Activated gamma-delta T cell treated with anti-CD3 and anti-CD28 coated beads, Interleukin-2, amount 50 U/mL, for 16 hours (primary cell): Measurements from ENCODE around the gene MLPH.

Experiments
- DNase-seq: peaks from one replicate; pipeline ENCODE4 v3.0.0-alpha.2; 2020; ENCODE audit warnings: low read depth

The MLPH gene

DNA sequence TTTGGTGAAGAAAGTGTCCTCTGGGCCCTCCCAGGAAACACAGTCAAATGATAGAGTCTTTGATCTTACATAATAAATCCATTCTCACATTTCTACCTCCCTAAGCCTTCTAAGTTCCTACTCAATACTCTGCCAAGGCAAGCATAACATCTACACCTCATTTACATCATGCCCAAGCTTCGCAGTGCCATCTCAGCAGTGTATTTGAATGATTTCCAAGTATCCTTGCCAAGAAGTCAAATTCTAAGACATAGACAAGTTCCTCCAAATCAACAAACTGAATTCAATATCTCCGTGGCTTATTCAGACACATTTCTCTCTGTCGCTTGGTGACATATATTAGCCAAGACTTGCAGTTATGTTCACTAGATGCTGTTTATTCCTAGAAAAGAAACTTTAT is 8.1 kb upstream of the MLPH start:
- DNase-seq: no peak

DNA sequence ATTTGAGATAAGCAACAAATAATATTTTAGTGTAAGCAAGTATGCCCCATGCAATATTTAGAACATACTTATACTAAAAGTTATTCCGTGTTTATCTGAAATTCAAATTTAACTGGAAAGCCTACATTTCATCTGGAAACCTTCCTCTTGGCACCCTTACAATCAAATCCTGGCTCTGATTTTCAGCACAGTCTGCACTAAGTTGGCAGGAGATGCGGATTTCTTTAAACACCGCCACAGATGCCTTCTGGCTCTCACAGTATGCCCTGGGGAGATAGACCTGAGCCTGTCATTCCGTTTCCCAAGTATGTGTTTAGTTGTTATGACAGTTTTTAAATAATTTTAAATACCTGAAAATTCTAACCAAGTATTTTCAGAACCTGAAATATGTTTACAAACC is 7.3 kb upstream of the MLPH start:
- no peak for DNase-seq

DNA sequence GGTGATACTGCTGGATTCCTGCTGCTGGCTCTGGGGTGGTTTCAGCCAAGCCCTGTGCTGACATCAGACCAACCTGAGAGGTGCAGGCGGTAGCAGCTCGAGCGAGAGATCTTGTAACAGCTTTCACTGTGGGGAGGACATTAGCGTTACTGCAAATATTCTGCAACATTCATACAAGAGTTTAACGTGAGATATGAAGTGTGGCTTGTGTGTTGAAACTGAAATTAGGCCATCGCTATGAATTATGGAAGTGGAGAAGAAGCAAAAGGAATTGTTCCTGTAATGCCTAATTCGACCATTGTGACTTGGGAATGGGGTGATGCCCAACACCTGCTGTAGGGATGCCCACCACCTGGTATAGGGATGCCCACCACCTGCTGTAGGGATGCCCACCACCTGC is 6.5 kb upstream of the MLPH start:
- no peak for DNase-seq

DNA sequence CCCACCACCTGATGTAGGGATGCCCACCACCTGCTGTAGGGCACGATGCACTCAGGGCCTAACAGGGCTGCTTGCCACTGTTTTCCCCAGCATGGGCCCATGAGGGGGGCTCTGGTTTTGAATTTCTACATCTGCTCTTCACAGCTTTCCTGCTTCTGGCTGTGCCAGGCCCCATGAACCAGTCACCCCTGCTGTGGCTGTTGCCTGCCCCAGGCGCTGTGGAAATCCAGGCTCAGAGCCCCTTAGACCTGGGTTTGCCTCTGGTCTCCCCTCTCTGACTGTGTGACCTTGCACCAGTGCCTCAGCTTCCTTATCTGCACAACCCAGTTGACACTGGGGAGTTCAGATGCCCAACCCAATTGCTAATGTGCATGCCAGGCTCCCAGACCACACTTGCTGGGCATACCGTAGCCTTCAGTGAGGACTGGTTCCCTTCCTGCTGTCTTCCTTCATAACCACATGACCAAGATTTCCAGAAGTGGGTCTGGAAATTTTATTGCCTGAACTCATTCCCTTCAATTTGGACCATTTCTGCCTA is 6.0 kb upstream of the MLPH start:
- no peak for DNase-seq

DNA sequence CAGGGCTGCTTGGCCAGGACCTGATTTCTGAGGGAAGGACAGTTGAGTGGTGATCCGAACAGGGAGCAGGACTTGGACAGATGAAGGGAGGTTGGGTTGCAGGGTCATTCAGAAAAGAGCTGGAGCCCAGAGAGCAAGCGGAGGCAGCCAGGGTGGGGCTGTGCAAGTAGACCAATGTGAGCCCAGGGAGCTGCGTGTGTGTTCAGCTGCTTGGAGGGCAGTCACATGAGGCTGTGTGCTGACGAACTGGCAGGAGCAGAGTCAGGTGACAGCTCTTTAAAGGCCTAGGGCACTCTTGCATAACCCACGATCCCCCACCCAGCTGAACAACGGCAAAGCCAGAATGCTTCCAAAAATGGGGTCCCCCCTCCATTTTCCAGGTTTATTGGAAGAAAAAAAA is 4.6 kb upstream of the MLPH start:
- no peak for DNase-seq

DNA sequence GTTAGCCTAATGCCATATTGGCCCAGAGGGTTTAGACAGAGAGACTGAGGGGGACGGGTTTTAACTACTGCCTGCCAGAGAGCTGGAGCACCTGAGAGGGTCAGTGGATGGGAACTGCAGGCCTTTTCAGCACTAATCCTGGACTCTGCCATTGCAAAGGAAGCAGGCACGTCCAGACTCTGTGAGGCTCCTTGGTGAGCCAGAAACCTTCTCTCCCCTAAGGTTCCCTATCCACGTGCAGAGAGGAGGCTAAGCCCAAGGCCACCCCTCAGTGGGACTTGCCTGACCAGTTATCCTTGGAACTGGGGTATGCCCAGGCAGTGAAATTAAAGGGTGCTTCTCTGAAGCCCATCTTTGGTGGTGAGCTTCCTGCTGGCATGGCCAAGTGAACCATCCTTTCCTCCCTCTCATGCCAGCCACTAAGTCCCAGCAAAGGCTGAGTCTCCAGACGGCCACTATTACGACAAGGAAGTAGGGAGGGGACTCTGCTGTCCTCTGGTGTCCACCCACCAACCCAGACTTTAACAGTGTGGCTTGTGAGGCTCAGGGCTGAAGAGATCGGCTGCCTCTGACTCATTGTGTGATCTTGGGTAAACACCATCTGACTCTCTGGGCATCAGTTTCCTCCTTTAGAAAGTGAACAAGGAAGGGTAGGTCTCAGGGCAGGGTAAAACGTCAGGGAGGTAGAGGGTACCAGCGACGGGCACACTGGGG is 3.9 kb upstream of the MLPH start:
- DNase-seq: no peak

DNA sequence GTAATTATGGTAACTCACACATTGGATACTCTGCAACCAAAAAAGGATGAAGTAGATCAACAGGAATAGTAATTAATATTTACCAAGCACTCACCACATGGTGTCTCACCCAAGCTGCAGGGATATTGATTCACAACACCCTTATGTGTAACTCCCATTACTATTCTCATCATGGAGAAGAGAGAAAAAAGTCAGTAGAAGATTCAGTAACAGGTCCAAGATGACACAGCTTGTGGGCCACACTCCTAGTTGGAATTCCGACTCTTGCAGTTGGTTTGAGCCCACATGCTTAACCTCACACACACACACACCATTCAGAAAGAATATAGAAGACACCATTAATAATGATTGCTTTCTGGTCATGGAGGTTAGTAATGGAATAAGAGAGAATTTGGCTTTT is 1.7 kb upstream of the MLPH start:
- DNase-seq: no peak

DNA sequence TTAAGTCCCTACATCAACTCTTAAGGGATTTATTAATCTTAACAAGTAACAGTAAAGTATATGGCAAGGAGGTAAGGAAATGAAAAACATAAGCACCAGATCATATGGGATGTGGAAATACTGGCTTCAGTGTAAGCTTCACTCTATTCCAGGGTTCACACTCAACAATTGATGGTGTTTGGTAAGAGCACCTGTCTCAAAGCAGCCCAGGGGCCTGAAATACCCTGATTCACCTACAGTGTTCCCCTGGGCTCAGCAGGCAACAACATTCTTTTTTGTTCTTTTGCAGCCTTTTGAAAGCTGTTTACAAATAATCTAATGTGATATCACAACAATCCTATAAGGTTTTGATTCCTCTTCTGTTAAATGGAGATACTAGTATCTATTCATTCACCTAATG is 1.2 kb upstream of the MLPH start:
- no peak for DNase-seq

DNA sequence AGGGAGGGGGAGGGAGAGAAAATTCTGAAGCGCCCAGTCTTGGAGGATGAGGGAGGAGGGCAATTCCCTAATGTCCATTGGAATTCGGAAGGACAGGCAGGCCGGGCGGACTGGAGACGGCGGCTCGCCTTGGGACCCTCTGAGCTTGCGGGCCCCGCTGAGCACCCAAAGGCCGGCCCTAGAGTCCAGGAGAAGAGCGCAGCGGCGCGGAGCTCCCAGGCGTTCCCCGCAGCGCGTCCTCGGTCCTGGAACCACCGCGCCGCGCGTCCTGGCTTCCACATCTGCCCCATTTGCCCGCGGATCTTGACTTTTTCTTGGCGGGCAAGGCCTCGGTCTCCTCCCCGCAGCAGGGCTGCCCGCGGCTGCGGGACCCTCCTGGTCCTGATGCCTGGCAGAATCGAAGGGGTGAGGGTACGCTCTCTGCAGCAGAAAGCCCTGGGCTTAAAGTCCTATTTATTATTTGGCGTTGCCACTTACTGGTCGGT is 675 bp upstream of the MLPH start:
- no peak for DNase-seq

DNA sequence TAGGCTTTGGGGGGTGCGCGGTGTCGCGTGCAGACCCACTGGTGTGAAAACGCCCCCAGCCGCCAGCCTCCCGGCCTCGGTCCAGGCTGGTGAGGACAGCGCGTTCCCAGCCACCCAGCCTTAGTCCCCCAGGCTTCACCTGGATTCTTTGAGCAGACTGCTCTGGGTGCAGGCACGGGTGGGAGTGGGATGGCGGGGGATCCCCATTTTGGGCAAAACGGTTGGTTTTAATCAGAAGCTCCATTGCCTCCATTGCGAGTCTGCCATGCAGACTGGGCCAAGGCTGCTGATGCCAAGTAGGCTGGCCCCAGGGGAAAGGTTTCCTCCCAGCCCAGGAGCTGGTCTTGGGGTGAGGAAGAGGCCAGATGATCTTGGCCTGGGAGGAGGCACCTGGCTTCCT is 445 bp downstream of the MLPH start:
- no peak for DNase-seq

DNA sequence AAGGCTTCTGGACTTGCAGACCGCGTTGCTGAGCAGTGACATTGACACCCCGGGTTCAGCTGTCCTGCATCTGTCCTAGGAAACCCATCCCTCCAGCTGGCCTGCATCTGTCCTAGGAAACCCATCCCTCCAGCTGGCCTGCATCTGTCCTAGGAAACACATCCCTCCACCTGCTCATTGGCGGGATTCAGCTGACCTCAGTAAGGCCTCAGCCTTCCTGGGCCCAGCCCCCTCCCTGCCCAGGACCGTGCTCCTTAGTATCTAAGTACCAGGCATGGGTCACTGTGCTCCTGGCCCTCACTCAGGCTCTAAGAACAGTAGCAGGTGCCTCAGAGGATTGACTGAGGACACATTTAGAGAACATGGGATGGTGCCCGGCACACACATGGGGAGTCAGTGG is 1.2 kb downstream of the MLPH start:
- no peak for DNase-seq

DNA sequence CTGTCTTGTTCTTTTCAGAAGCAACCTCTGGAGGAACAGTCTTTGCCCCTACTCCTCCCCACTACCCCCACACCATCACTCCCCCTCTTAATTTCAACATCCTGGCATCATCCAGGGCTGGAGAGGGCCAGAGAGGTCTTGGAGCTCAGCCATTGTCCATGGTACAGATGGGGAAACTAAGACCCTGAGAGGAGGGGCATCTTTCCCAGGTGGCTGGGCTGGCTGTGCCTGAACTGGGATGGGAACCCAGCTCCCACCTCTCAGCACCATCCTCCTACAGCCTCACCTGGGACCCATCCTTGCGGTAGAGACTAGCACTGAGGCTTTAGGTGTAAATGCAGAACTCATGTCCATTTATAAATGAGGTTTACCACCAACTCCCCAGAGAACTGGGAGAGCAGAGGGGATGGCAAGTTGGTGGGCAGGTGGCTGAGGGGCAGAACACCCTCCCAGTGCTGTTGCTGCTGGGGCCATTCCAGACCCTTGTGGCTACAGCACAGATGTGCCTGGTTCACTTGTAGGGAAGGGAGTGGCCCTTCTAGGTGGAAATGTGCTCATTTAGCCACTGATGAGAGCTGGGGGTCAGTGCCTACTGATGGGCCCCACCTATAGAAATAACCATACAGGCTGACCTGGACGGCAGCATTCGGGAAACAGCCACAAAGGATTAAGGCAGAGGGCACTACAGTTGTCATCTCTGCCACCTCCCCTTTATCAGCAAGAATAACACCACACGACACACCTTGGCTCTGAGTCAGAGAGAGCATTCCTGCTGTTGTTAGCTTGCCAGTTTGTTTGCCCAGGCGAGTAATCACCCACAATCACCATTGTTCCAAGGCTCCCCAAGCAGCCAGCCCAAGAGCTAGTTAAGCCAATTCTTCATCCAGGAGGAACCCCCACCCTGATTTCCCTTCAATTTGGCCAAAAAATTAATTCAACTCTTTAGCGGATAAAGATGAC is 2.1 kb downstream of the MLPH start:
- no peak for DNase-seq

DNA sequence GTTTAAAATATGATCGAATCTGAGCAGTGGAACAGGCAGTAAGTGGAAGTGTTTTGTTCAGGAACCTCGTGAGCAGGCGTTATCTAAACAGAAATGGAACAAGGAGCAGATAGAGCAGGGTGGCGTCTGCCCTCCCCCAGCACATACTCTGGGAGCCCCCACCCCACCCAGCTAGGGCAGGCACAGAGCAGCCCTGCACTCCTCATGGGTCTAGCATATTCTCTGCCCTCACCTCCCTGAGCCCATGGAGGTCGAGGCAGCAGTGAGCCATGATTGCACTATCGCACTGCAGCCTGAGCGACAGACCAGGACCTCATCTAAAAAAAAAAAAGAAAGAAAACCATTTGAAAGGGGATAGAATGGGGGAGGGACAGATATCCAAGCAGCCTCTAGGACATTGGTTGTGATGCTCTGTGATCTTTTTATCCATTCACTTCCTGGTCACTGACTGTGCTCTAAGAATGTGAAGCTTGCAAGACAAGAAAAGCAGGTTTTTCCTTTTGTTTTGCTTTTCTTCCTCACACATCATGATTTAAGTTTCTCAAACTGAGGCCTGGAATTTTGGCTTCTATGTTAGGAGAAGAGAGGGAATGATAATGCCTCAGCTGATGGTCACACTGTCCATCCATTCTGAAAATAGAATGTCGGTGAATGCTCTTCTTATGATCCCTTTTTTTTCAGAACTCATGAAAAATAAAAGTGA is 3.1 kb downstream of the MLPH start:
- no peak for DNase-seq

DNA sequence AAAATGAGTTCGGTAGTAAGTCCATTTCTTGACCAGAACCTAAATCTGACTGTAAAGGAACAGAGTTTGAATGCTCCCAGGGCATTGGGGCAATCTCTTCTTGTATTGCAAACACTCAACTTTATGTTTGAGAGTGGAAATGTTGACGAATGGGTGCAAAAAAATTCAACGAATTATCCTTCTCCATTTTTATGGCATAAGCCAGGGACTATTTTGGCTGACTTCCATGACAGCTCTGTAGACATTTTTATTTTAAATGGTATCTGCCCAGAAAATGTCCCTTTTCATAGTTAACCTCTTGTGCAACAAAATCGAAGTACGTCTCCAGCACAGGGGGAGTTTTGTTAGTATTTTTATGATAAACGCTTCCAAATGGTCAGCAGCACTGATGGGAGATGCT is 3.7 kb downstream of the MLPH start:
- DNase-seq: no peak

DNA sequence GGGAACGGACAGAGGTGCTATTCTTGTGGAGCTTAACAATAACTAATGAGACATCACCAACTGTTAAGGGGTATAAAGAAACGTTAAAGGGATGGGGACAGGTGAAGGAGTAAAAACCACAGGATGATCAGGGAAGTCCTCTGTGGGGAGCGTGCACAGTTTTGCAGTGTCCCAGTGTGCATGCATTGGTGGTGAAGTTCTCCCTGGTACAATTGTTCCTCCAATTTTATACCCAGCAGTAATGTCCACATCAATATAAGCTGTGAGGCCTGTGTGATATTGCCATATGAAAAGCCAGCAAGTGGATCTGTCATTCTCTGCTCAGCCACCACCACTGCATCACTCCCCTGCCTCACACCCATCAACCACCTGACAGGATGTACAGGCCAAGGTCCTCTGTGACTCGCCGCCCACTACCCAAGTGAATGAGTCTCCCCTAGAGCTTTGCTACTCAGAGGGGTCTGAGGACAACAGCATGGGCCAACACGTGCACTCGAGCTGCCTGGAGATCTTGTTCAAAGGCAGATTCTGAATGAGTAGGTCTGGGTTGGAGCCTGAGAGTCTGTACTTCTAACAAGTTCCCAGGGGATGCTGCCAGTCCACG is 4.6 kb downstream of the MLPH start:
- no peak for DNase-seq

DNA sequence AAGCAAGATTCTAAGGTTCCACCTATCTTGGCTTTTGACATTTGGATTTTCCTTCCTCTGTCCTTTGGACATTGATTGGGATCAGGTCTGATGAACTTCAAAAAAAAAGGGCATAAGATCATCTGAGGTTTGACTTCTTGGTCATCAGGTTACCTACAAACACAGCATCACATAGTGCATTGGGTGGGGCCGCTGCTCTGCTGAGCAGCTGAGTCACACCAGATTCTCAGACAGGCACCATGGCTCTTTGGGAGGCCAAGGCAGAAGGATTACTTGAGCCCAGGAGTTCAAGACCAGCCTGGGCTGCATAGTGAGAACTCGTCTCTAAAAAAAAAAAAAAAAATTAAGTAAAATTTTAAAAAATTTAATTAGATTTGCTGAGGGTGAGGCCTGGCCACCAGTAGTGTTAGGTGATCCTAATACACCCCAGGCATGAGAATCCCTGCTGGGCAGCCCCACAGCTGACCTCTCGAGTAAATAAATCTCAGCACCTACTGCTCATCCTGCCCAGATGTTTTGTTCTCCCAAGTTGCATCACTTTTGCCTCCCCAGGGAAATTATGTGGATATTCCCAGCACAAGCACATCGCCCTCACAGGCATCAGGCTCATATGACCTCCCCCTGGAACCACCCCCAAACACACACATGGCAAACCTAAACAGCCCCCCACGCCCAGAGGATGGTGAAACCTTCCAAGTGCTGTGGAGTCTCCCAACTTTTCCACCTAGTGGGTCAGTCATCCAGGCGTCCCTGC is 5.3 kb downstream of the MLPH start:
- DNase-seq: no peak

DNA sequence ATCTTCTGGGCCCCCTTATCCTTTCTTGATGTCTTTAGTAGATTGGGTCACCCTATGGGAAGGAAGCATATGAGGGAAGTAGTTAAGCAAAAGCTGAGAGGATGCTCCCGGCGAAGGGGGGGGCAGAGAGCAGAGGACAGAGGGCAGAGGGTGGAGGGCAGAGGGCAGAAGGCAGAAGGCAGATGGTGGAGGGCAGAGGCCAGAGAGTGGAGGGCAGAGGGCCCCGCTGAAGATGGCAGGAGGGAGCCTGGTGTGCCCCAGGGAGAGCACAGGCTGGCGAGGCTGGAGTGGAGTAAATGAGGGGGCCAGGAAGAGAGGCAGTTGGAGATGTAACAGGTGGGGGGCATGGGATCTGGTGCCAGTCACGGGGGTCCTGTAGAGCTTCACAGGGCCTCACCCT is 7.0 kb downstream of the MLPH start:
- no peak for DNase-seq

DNA sequence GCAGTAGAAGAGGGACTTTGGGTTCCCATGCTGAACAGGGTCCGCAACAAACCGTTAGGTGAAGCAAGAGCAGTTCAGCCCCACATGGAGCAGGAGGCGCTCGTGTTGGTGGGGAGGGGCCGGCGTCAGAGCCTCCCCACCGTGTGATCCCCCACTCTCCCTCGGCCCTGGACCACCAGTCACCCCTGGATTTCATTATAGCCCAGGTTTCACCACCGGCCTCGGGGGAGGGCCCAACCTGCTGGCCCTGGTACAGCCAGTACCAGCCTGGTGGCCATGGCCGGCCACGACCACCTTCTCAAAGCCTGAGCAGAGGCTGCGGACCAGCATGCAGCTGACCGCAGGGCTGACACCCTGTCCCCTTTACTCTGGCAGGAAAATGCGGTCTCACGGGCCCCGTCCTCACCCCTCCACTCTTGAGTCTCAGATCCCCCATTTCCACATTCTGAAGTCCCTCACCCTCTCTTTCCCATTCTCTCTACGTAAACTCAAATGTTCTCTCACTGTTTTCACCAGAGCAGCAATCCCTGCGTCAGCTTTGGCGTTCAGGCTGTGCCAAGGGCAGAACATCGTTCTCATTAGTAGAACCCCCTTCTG is 8.6 kb downstream of the MLPH start:
- DNase-seq: no peak

DNA sequence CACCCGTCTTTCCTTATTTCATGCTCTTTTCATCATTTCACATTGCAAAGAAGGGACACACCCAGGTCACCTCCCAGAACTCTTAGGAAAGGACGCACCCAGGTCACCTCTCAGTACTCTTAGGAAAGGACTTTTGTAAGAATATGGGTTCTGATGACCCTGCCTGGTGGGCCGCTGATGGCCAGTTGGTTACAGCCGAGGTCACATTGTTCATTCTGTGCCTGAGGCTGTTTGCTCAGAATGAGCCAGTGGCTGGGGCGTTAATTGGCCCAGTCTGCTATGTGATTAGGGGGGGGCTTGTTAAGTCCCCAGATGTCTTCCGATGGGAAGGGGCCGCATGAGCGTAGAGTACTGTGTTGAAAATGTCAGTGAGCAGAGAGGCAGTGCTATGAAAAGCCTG is 9.4 kb downstream of the MLPH start:
- no peak for DNase-seq

DNA sequence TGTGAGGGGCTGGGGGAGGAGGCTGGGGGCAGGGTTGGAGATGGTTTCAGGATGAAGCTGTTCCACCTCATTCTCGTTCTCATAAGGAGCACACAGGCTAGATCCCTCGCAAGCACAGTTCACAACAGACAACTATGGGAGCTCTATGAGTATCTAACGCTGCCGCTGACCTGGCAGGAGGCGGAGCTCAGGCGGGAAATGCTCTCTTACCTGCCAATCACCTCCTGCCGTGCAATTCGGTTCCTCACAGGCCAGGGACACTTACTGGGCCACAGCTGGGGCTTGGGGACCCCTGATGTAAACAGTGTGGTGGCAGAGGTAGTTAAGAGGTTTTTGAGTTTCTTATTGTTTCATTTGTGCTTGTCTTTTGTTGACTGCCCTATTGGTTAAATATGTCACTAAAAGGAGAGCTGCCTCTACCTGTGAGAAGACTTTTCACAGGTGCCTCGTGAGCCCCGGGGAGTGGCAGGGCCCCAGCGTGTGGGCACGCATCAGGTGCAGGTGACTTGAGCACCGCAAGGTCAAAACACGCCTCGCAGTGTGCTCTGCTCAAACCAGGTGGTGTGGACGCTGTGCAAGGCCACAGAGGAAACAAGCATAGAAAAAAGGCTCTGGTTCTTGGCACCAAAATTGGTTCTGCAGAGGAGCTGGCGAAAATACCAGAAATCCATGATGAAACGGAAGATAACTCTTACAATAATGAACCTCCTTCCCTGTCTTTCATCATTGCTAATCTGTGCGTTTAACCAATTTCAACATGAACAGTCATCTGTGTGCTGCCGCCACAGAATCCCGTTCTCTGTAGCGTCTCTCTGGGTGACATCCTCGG is 10.2 kb downstream of the MLPH start:
- no peak for DNase-seq
